HFF-Myc (cell line): ENCODE results near the gene CDK5RAP3.

ENCODE experiments used
- DNase-seq: peaks from one replicate; pipeline ENCODE4 v3.0.0-alpha.2; 2011; ENCODE audit warnings: low read depth; ENCODE audit errors: extremely low read depth
- H3K4me3 ChIP-seq: replicated peaks from 2 replicates; pipeline ENCODE4 v1.5.1; 2011; ENCODE audit warnings: low read depth, mild to moderate bottlenecking, control low read depth, low read length
- CTCF ChIP-seq: IDR thresholded peaks from 2 replicates; pipeline ENCODE4 v1.5.1; 2012; ENCODE audit warnings: mild to moderate bottlenecking, low read depth, low read length, control low read depth; ENCODE audit errors: missing control alignments

The CDK5RAP3 gene

DNA sequence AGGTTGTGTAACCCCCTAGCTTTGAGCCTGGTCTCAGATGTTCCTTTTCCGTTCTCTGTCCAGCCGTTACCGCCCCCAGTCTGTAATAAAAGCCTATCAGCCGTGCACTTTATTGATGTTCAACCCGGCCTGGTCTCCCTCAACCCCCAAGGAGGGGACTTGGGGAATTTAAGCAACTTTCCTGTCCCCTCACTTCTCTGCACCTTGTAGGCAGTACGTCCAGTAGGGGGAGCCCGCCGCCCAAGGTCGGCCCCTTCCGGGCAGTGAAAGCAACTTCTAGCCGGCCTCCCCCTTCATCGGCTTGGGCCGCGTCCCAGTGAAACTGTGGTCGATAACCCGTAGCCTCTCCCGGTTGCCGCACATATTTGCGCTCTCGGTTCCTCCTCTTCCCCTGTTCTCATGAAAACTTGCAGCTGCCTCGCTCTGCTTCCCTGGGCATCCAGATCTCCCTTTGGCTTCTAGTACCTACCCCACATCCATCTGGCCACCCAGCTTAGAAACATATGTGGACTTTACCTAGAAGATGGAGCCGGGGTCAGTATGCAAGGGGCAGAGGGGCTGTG is 21.6 kb upstream of the CDK5RAP3 start:
- no peak for DNase-seq
- H3K4me3 ChIP-seq, result peak overlapping the region; percentile 13; the same call in 1 of the 2 replicates
- peak; percentile 97 for TF ChIP-seq CTCF

GRCh38 chr17:47949946-47950345 is 21.0 kb upstream of the CDK5RAP3 start:
- no peak for TF ChIP-seq CTCF
- no peak for DNase-seq
- no peak overlapping the region for H3K4me3 ChIP-seq

GRCh38 chr17:47950448-47950847 is 20.5 kb upstream of the CDK5RAP3 start:
- no peak for DNase-seq
- no peak for TF ChIP-seq CTCF
- no peak overlapping the region for H3K4me3 ChIP-seq

GRCh38 chr17:47952171-47953021 is 18.5 kb upstream of the CDK5RAP3 start:
- TF ChIP-seq CTCF, result no peak
- no peak for DNase-seq
- H3K4me3 ChIP-seq, result no peak overlapping the region

DNA sequence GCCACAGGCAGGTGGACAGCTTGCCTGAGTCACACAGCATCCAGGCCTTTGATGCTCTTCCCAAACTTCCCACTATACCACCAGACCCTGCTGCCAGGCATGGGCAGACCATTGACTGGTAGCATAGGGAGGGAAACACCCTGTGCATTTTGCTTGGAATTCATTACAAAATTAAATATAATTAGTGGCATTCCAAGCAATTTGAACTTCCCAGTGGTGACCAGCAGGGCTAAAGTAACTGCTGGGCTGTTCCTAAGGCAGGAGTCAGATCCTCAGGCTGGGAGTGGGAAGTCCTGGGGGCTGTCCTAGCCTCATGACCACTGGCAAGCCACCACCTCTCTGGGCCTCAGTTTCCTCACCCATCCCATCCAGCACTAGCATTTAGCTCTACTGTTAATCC is 17.0 kb upstream of the CDK5RAP3 start:
- no peak for TF ChIP-seq CTCF
- DNase-seq, result no peak
- H3K4me3 ChIP-seq, result no peak overlapping the region

DNA sequence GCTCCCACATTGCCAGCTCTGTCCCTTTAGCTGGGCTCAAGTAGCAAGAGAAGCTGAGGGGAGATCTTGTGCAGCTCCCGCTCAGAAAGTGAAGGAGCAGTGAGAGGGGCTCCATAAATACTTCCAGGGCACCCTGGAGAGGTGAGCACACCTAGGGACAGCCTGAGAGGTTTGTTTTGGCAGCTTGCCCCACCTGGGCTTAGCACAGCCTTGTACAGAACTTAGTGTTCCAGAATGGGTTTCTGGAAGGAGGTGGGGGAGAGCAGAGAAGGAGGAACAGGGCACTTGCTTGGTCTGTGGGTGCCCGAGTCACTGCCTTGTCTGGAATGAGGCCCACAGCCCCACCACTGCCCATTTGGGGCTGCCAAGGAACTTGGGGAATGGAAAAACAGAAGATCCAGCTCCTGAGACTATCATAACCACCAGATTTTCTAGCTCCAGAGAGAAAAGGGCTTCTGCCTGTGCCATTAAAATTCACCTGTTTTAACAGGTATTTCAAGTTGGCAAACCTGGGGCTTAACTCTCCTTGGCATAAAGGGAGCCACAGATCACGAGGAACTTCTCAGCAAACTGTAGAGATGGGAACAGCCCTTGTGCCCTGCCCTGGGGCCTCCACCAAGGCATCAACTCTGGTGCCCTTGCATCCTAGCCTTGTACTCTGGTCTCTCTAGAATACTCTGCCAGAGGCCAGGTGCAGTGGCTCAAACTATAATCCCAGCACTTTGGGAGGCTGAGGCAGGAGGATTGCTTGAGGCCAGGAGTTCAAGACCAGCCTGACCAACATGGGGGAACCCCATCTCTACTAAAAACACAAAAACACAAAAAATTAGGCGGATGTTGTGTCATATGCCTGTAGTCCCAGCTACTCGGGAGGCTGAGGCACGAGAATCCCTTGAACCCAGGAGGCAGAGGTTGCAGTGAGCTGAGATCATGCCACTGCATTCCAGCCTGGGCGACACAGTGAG is 15.1 kb upstream of the CDK5RAP3 start:
- no peak for TF ChIP-seq CTCF
- H3K4me3 ChIP-seq, result no peak overlapping the region
- DNase-seq, result no peak
